HG03280 (cell line): ENCODE results near the gene SLC16A8.
"Not testable (repeated sequence)": the region's sequence is repeated elsewhere in the genome, so short reads cannot be mapped to it uniquely, and the experiment has no call there.

Experiments
- ATAC-seq: cut with Tn5 transposase; IDR thresholded peaks from one replicate; pipeline ENCODE4 v1.9.1; 2021; ENCODE audit warnings: mild to moderate bottlenecking, moderate library complexity; ENCODE audit not compliant: unreplicated experiment

SLC16A8 gene

DNA sequence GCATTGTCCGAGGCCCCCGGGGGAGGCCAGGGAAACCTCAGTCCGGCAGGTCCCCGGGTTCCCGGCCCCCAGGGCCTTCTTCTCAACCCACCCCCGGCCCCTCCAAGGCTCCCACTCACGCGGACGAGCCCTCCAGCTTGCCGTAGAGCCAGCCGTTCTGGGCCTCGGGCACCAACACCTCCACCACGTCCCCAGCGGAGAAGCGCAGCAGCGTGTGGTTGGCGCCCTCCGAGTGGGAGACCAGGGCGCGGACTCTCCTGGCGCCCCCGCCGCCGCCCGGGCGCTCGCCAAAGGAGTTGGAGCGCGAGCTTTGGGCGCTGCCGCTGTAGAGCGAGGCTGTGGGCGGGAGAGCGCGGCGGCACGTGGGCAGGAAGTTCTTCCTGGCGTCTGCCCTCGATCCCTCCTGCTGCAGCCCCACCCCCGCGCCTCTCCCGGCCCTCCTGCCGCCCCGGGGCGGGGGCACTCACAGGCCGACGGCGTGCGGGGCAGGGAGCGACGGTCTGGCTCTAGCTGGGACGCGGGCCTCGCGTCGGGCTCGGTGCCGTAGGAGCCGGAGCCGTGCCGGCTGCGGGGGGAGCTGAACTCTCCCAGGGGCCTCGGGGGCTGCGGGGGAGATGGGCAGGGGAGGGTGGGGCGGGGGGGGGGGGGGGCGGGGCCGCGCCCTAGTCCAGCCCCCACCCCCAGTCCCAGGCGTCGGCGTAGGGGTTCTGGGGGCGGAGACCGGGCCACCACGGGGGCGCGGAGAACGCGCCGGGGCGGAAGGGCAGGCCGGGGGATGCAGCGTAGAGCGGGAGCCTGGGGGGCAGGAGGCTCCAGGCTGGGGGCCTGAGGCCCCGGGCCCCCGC, 4.9 kb upstream of the SLC16A8 start:
- ATAC-seq: no peak

- ATAC-seq: no peak
These were observed 3.9 kb upstream of the SLC16A8 start for GRCh38 chr22:38087855-38088254.

DNA sequence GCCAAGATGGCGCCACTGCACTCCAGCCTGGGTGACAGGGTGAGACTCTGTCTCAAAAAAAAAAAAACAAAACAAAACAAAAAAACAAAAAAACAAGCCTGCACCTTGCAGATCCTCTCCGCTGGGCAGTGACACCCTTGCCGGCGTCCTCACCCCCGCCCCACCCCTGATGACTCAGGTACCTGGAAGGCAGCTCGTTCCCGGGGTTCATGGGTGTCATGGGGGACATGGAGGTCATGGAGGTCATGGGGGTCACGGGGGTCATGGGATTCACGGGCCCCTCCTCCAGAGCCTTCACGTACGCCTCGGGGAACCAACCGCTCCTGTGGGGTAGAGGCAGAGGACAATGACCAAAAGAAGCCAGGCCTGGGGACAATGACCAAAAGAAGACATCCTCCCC, 3.0 kb upstream of the SLC16A8 start:
- no peak for ATAC-seq

GRCh38 chr22:38086001-38086845, 2.2 kb upstream of the SLC16A8 start:
- no peak for ATAC-seq

GRCh38 chr22:38085501-38085900, 1.5 kb upstream of the SLC16A8 start:
- no peak for ATAC-seq

GRCh38 chr22:38085056-38085455, 1.1 kb upstream of the SLC16A8 start:
- no peak for ATAC-seq

GRCh38 chr22:38082986-38083710, 836 bp downstream of the SLC16A8 start:
- ATAC-seq: no peak

DNA sequence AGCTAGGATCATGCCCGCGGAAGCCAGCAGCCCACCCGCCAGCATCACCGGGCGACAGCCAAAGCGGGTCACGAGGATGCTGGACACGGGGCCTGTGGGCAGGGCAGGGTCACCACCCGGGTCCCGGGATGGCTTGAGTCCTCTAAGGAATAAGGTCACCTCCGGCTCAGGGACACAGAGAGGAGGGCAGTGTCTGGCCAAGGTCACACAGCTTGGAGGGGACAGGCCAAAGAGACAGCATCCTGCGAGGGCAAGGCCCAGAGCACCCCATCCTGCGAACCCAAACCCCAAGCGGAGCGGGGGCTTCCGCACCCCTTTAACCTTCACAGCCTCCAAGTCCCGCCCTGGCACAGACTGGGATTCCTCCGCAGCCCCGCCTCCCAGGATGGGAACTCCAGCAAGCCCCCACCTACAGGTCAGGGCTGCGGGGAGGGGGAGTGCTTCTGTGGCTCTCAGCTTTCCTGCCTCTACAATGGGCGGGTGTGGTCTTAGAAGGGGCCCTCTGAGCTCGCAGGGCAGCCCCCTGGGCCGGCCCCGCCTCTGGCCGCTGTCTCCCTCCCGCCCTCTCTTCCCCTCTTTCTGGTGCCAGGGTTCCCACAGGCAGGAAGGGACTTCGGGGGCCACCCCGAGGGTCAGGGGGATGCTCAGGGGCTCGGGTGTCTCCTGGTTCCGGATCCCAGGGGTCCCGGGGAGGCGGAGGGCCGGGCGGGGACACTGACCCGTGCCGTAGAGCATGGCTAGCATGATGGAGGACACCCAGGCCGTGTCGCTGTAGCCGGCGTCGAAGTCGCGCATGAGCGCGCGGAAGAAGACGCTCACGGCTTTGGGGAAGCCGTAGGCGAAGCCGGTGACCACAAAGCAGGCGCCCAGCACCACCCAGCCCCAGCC, 1.8 kb downstream of the SLC16A8 start:
- no peak for ATAC-seq

- no peak for ATAC-seq
These were observed 2.4 kb downstream of the SLC16A8 start for GRCh38 chr22:38081636-38081940.

DNA sequence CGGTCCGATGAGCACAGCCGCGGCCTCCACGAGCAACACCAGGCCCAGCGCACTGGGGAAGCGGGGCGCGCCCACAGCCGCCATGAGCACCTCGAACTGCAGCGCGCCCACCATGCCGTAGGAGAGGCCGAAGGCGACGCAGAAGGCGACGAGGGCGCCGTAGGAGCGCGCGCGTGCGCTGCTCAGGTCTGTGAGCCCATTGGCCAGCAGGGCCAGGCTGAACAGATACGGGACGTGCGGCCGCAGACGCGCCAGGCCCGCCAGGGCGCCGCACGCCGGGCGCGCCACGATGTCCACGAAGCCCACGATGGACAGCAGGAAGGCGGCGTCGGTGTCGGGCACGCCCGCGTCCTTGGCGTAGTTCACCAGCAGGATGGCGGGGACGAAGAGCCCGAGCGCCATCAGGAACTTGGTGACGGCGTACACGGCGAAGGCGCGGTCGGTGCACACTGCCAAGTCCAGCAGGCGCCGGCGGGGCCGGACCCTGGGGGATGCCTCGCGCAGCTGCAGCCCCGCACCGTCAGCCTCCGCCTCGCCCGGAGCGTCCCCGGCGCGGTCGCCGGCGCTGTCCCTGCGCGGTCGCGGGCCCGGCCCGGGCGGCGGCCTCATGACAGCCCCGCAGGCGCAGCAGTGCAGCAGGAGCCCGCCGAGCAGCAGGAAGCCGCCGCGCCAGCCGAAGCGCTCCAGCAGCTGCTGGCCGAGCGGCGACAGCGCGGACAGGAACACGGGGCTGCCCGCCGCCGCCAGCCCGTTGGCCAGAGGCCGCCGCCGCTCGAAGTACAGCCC, 2.9 kb downstream of the SLC16A8 start:
- no peak for ATAC-seq

GRCh38 chr22:38080474-38080849, 3.5 kb downstream of the SLC16A8 start:
- ATAC-seq: no peak

- no peak for ATAC-seq
These were observed 4.2 kb downstream of the SLC16A8 start for GRCh38 chr22:38079804-38080203.

DNA sequence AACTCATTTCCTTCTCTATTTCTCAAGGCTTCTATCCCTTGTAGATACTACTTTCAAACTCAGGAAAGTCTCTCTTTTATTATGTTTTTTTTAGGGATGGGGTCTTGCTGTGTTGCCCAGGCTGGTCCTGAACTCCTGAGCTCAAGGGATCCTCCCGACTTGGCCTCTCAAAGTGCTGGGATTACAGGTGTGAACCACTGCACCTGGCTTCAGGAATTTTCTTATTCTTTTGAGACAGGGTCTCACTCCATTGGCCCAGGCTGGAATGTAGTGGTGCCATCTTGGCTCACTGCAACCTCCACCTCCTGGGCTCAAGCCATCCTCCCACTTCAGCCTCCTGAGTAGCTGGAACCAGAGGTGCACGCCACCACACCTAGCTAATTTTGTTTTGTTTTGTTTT, 4.8 kb downstream of the SLC16A8 start:
- ATAC-seq: not testable (repeated sequence)

- no peak for ATAC-seq
These were observed 5.7 kb downstream of the SLC16A8 start for GRCh38 chr22:38078046-38078840.

DNA sequence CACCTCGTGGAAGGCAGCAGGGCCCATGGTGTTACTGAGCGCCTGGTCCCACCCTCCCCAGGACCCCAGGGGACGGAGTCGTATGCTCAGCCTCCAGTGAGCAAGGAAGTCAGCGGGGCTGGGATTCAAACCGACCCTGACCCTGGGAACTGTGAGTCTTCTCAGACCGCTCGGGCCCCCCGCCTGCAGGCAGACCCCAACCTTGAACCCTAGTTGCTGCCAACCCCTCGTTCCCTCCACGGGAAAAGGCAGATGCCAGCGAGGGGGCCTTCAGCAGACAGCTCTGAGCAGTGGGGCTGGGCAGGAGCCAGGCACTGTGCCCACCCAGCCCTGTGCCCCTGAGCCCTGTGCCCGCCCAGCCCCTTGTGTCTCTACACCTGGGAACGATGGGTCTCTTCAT, 6.4 kb downstream of the SLC16A8 start:
- ATAC-seq: no peak

DNA sequence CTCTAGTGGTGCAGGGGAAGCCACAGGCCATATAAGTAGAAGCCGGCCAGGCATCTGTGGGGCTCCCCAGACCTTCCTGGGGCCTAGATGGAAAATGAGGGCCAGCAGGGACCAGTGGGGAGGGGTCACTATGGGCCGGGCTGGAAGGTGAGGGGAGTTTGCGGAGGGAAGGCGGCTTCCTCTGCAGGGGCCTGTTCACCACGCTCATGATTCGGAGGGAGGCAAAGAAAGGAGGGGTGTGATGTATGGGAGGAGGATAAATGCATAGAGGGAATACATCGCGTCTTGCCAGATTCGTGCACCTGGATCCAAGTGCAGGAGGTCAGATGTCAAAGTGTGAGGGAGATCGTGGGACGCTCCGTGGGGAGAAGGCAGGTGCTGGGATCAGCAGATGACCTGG, 6.9 kb downstream of the SLC16A8 start:
- no peak for ATAC-seq

GRCh38 chr22:38075961-38076360, 8.0 kb downstream of the SLC16A8 start:
- no peak for ATAC-seq

DNA sequence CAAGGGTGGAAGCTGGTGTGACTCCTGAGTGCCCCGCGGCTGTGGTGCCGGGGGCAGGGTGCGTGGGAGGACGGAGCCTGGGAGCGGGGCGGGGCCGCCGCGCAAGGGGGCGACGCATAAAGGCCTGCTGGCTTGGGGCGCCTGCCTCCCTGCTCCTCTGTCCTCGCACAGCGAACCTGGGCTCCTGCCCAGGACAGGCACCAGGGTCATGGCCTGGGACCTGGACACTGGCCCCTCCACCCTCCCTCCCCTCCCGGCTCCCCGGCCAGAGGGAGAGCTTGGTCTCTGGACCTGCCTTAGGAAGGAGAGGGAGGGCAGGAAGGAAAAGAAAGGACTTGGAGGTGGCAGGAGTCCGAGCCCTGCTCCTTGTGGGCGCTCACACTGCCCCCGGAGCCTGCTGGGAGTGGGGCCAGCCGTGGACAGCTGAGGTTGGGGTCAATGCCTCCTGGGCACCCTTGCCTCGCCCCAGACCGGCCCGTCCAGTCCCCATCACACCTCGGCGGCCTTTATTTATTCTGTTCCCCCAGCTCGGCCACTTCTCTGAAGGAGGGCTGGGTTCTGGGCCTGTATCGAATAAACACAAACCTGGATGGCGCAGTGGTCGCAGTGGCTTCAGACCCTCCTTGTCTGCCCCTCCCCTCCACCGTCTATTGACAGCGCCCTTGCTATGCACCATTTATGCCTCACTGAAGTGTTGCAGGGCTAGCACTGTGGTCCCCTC, 8.7 kb downstream of the SLC16A8 start:
- no peak for ATAC-seq
